Osteoblast (primary cell): Measurements from ENCODE around the gene UPB1. TPM values are rescaled to one million over a fixed set of nuclear protein-coding genes. Genes with fewer than 3 reads are reported as not detected.

ENCODE experiments used
- DNase-seq: peaks from one replicate; pipeline ENCODE4 v3.0.0; 2011; ENCODE audit warnings: low spot score, mixed read lengths; ENCODE audit not compliant: insufficient read length; ENCODE audit errors: missing footprints
- H2AFZ ChIP-seq: 2 replicates; pipeline ENCODE4 v1.6.0; 2011; ENCODE audit warnings: mild to moderate bottlenecking, low read length
- H3K27ac ChIP-seq: 2 replicates; pipeline ENCODE4 v1.5.1; 2011; ENCODE audit warnings: mild to moderate bottlenecking, low read depth, low read length, moderate library complexity
- H3K27me3 ChIP-seq: 2 replicates; pipeline ENCODE4 v1.6.0; 2012; ENCODE audit warnings: mild to moderate bottlenecking, control low read depth, inconsistent platforms, low read length, moderate library complexity; ENCODE audit not compliant: insufficient read depth
- H3K36me3 ChIP-seq: 2 replicates; pipeline ENCODE4 v1.5.1; 2011; ENCODE audit warnings: mild to moderate bottlenecking, low read length, control low read depth, moderate library complexity; ENCODE audit not compliant: insufficient read depth
- H3K4me1 ChIP-seq: 2 replicates; pipeline ENCODE4 v1.5.1; 2011; ENCODE audit warnings: mild to moderate bottlenecking, low read length, control low read depth, moderate library complexity; ENCODE audit not compliant: insufficient read depth
- H3K4me2 ChIP-seq: 2 replicates; pipeline ENCODE4 v1.6.0; 2011; ENCODE audit warnings: mild to moderate bottlenecking, low read length; ENCODE audit not compliant: insufficient read depth
- H3K4me3 ChIP-seq: fragments of 200-600 bp; sonication (generic); 3 replicates; pipeline ENCODE4 v1.5.1; 2012; ENCODE audit warnings: mild to moderate bottlenecking, low read length, inconsistent platforms; ENCODE audit not compliant: insufficient read depth
- H3K79me2 ChIP-seq: 2 replicates; pipeline ENCODE4 v1.6.0; 2012; ENCODE audit warnings: mild to moderate bottlenecking, low read length, control low read depth, inconsistent platforms; ENCODE audit not compliant: insufficient read depth
- H3K9me3 ChIP-seq: 2 replicates; pipeline ENCODE4 v1.5.1; 2011; ENCODE audit warnings: low read depth, low read length, control low read depth
- H4K20me1 ChIP-seq: 2 replicates; pipeline ENCODE4 v1.6.0; 2012; ENCODE audit warnings: mild to moderate bottlenecking, low read length, control low read depth; ENCODE audit not compliant: insufficient read depth
- CTCF ChIP-seq: IDR thresholded peaks from 2 replicates; pipeline ENCODE4 v1.5.1; 2011; ENCODE audit warnings: mild to moderate bottlenecking, low read depth, low read length, moderate library complexity; ENCODE audit errors: extremely low read depth
- total RNA-seq: library from RNA; depleted of rRNA; stranded (reverse); fragments of >200 nt; gene quantifications from 2 replicates; pipeline ENCODE4 v1.2.3, GENCODE V29; 2012

Gene UPB1
- total RNA-seq, 1 donor = under 0.01 TPM

DNA sequence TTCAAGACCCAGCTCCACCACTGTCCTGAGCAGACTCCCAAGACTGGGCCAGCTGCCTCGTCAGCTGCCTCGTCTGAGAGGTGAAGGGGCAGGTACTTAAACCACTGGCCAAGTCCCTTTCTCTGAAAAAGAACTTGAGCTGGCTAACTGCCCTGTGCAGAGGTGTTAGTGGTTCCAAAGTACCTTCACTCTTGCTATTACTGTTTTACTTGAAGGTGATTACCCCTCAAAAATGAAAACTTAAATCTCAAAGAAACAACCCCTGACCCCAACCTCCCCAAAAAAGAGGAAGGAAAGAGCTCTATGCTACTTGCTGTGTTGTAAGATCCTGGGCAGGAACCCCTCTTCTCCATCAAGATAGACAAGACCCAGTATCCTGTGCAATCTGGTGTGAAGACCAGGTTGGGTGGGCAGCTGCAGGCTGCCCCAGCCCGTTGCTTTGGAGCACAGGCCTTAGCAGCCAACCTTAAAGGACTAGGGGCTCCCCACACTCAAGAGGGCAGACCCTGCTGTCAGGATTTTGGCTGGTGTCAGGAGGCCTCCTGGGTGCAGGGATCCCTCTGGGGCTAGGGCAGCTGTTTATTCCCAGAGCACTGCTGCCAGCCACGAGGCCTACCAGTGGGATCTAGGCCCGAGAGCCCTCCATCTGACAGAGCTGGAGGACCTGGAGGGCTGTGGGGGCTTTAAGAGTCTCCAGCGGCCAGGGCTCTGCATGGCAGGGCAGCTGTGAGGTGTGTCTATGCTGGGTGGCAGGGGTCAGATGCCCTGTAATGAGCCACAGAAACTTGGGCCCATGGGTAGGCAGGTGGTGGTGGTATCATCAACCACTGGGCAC is 46.8 kb downstream of the UPB1 start:
- Histone ChIP-seq H3K4me2 (no peak overlapping the region), H2AFZ (no peak overlapping the region), H3K4me3 (no peak overlapping the region), H4K20me1 (peaks cover 14% of the 10 kb centered on the region), H3K4me1 (peaks cover 7% of the 10 kb centered on the region), H3K9me3 (no peaks in the 10 kb centered on the region), H3K27ac (no peak overlapping the region), H3K27me3 (no peaks in the 10 kb centered on the region), H3K36me3 (peaks cover 46% of the 10 kb centered on the region), H3K79me2 (peaks cover 2% of the 10 kb centered on the region)
- no peak for TF ChIP-seq CTCF
- DNase-seq = peak; percentile 49

- H3K4me2 ChIP-seq = no peak overlapping the region
- H3K9me3 ChIP-seq = no peaks in the 10 kb centered on the region
- H4K20me1 ChIP-seq = peaks cover 18% of the 10 kb centered on the region
- H3K36me3 ChIP-seq = peaks cover 54% of the 10 kb centered on the region
- peaks cover 7% of the 10 kb centered on the region for H3K4me1 ChIP-seq
- no peak for DNase-seq
- TF ChIP-seq CTCF = no peak
- H3K27me3 ChIP-seq = no peaks in the 10 kb centered on the region
- peaks cover 10% of the 10 kb centered on the region for H3K79me2 ChIP-seq
- no peak overlapping the region for H3K4me3 ChIP-seq
- no peak overlapping the region for H2AFZ ChIP-seq
- no peak overlapping the region for H3K27ac ChIP-seq
Observed at GRCh38 chr22:24542641-24543040, 47.5 kb downstream of the UPB1 start.

DNA sequence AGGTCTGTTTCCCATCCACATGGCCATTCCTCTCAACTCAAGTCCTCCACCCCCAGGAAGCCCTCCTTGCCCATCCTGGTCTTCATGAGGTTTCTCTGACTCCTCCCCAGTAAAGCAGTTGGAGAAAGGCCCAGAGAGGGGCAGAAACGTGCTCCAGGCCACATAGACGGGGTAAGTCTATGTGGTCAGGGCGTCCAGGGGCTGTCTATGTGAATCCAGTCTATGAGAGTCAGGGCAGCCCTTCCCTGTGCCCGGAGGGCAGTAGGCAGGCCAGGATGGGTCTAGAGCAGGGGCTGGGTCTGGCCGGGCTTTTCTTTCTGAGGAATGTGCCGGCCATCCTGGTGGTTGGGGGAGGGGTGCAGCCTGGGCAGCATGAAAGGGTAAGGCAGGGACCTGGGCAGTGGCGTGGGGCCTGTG is 48.1 kb downstream of the UPB1 start:
- Histone ChIP-seq H3K27me3 (no peaks in the 10 kb centered on the region), H2AFZ (no peak overlapping the region), H3K4me2 (no peak overlapping the region), H3K79me2 (peaks cover 15% of the 10 kb centered on the region), H3K36me3 (peaks cover 59% of the 10 kb centered on the region), H4K20me1 (peaks cover 23% of the 10 kb centered on the region), H3K4me1 (peaks cover 7% of the 10 kb centered on the region), H3K9me3 (no peaks in the 10 kb centered on the region), H3K4me3 (no peak overlapping the region), H3K27ac (no peak overlapping the region)
- peak; percentile 59 for DNase-seq
- no peak for TF ChIP-seq CTCF

GRCh38 chr22:24543679-24544243 is 48.6 kb downstream of the UPB1 start:
- H3K4me1 ChIP-seq = peaks cover 7% of the 10 kb centered on the region
- no peak overlapping the region for H3K4me3 ChIP-seq
- no peak overlapping the region for H2AFZ ChIP-seq
- H3K9me3 ChIP-seq = no peaks in the 10 kb centered on the region
- TF ChIP-seq CTCF = no peak
- DNase-seq = peak; percentile 45
- no peaks in the 10 kb centered on the region for H3K27me3 ChIP-seq
- H4K20me1 ChIP-seq = peaks cover 28% of the 10 kb centered on the region
- H3K4me2 ChIP-seq = no peak overlapping the region
- peaks cover 21% of the 10 kb centered on the region for H3K79me2 ChIP-seq
- peaks cover 61% of the 10 kb centered on the region for H3K36me3 ChIP-seq
- no peak overlapping the region for H3K27ac ChIP-seq
